ENCODE data around the gene PANK2.
"Not testable (repeated sequence)": the region's sequence is repeated elsewhere in the genome, so short reads cannot be mapped to it uniquely, and the experiment has no call there.

Gene PANK2

DNA sequence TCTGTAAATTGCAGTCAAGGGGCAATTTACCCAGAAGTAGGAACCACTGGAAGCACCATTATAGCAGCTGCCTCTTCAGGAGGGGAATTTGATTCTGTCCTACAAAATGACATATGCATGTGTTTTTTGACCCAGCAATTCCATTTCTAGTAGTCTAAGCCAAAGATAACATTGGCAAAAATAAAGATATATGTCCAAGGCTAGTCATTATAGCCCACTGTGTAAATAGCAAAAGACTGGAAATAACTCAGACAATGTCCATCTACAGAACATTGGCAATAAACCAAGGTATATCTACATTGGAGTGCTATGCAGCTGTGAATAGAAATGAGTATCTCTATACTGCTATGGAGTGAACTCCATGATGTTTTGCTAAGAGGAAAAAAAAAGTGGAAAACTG lies 12.5 kb upstream of the PANK2 start:
- in situ Hi-C loops (cut with MboI; ENCODE audit: low pct_unique_long_range_greater_than_20kb, low sequenced_read_pairs, unreplicated experiment) = no loop called here
- DNase-seq (ENCODE audit: low spot score) = no peak
- TF ChIP-seq, protein P1, sequence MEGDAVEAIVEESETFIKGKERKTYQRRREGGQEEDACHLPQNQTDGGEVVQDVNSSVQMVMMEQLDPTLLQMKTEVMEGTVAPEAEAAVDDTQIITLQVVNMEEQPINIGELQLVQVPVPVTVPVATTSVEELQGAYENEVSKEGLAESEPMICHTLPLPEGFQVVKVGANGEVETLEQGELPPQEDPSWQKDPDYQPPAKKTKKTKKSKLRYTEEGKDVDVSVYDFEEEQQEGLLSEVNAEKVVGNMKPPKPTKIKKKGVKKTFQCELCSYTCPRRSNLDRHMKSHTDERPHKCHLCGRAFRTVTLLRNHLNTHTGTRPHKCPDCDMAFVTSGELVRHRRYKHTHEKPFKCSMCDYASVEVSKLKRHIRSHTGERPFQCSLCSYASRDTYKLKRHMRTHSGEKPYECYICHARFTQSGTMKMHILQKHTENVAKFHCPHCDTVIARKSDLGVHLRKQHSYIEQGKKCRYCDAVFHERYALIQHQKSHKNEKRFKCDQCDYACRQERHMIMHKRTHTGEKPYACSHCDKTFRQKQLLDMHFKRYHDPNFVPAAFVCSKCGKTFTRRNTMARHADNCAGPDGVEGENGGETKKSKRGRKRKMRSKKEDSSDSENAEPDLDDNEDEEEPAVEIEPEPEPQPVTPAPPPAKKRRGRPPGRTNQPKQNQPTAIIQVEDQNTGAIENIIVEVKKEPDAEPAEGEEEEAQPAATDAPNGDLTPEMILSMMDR (IDR thresholded peaks at IDR 0.05; ENCODE audit: extremely low read depth, insufficient read depth, missing control alignments) = no peak

DNA sequence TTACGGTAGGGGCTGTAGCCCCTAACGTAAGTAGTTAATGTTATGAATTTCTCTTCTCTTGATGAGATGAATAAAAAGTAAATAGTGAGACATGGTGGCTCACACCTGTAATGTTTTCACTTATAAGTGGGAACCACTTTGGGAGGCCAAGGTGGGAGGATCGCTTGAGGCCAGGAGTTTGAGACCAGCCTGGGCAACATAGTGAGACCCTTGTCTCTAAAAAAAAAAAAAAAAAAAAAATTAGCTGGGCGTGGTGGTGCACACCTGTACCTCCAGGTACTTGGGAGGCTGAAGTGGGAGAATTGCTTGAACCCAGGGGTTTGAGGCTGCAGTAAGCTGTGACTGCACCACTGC lies 10.3 kb upstream of the PANK2 start:
- in situ Hi-C loops (cut with MboI; ENCODE audit: low pct_unique_long_range_greater_than_20kb, low sequenced_read_pairs, unreplicated experiment); DNase-seq (ENCODE audit: low spot score): not testable (repeated sequence)

DNA sequence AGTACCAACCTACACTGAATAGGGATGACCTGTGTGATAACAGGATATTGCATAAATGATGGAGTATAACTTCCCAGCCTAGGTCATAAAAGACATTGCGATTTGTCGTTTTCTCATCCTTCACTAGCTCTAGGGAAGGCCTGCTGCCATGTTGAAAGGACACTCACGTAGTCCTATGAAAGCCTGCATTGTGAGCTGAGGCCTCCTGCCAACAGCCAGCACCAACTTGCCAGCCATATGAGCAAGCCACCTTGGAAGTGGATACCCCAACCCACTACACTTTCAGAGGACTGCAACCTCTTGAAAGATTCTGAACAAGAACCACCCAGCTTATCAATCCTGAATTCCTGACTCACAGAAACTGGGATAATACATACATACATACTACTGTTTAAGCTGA lies 3.5 kb upstream of the PANK2 start:
- no peak for DNase-seq (ENCODE audit: low spot score)
- TF ChIP-seq, protein P1 (IDR thresholded peaks at IDR 0.05; ENCODE audit: extremely low read depth, insufficient read depth, missing control alignments) = no peak
- in situ Hi-C loops (cut with MboI; ENCODE audit: low pct_unique_long_range_greater_than_20kb, low sequenced_read_pairs, unreplicated experiment) = no loop called here

DNA sequence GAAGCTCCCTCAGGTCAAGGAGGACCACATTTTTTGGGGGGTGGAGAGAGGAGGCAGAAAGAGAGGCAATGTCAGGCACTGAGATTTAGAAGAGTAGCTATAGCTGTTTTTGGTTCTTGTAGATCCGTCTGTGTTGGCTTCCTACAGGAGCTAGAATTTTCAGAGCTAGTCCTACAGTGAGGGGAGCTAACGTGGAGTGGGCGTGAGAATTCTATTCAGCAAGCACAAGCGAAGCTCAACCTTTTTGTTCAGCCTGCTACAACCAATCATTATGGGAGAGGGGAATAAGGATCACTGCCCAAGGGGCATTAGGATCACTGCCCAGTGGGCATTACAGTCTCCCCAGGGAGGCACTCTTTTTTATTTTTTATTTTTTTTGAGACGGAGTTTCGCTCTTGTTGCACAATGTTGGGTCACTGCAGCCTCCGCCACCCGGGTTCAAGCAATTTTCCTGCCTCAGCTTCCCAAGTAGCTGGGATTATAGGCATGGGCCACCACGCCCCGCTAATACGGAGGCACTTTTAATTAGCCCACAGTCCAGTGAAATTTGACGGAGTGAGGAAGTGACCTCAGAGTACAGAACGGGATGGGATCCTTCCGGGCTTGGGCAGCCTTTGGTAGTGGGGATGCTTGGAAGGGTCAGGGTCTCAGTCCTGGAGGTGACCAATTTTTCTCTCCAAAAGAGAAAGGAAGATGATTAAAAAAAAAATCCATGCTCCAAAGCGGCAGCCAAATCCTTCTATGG lies 1.1 kb upstream of the PANK2 start:
- DNase-seq (ENCODE audit: low spot score) = no peak
- in situ Hi-C loops (cut with MboI; ENCODE audit: low pct_unique_long_range_greater_than_20kb, low sequenced_read_pairs, unreplicated experiment) = no loop called here

DNA sequence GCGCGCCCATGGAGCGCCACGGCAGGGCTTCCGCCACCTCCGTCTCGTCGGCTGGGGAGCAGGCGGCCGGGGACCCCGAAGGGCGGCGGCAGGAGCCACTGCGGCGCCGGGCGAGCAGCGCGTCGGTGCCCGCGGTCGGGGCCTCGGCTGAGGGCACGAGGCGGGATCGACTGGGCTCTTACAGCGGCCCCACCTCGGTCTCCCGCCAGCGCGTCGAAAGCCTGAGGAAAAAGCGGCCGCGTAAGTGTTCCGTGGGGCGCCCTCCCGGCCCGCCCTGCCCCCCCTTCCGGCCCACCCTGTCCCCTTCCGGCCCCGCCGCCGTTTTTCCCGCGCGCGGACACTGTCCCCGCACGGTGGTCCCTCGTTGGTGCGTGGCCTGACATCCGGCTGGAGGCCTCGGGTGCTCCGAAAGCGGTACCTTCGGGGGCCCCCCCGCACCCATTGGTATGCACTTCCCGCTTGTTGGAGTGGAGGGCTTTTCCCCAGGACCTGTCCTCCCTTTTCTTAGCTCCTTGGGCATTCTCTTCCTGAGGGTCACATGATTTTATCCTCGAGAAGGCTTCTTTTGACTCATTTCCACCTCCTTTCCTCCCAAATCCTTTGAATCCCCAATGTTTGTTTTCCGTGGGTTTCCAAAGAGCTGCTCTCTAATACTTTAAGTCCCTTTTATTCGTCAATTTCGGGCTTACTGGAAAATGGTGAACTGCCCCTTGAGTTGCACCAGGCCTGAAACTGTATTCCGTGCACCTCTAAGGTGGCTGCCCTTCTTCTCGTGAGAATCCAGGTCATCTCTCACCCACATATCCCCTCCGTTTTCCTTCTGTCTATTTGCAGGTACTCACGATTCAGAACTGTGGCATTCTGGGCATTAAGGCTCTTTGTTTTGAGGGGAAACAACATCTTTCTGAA lies 556 bp downstream of the PANK2 start:
- TF ChIP-seq, protein P1 (IDR thresholded peaks at IDR 0.05; ENCODE audit: extremely low read depth, insufficient read depth, missing control alignments) = no peak
- in situ Hi-C loops (cut with MboI; ENCODE audit: low pct_unique_long_range_greater_than_20kb, low sequenced_read_pairs, unreplicated experiment) = no loop called here
- peak; percentile 64 for DNase-seq (ENCODE audit: low spot score)

More for the DNA sequence above, 1.1 kb upstream of the PANK2 start:
- TF ChIP-seq, protein P1 (IDR thresholded peaks at IDR 0.05; ENCODE audit: extremely low read depth, insufficient read depth, missing control alignments) = no peak

DNA sequence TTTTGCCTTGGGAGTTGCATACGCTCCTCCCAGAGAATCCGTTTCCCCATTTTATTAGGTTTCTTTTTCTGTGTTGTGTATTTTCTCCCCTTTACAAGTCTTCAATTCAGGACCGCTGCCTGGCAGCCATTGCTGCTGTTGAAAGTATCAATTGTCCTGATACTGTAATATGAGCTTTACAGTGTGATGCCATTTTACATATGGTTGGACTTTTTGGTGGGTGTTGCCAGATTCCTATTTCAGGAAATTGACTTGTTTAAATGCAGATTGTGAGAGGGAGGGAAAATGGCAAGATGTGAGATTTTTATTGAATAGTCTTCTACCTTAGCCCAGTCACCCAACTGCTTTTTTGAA lies 1.2 kb downstream of the PANK2 start:
- DNase-seq (ENCODE audit: low spot score) = no peak
- TF ChIP-seq, protein P1 (IDR thresholded peaks at IDR 0.05; ENCODE audit: extremely low read depth, insufficient read depth, missing control alignments) = no peak
- in situ Hi-C loops (cut with MboI; ENCODE audit: low pct_unique_long_range_greater_than_20kb, low sequenced_read_pairs, unreplicated experiment) = no loop called here

Data from GM13977 (cell line).